CD14-positive monocyte (primary cell): ENCODE data around the gene TBX19. TPM values are rescaled to one million over a fixed set of nuclear protein-coding genes. Genes with fewer than 3 reads are reported as not detected.

Experiments used
- DNase-seq, 3 donors: peaks; one replicate each; pipeline ENCODE4 v3.0.0-alpha.2; 2011 to 2022
- H2AFZ ChIP-seq: 2 replicates; pipeline ENCODE4 v1.6.0; 2012; ENCODE audit warnings: mild to moderate bottlenecking, low read depth, low read length, inconsistent platforms; ENCODE audit not compliant: insufficient read depth, poor library complexity, severe bottlenecking
- H3K27ac ChIP-seq, 2 donors: 1 replicate in 1 of 2; 2 replicates in 1 of 2; pipeline ENCODE4 v1.5.1; 2012 to 2013; ENCODE audit warnings: low read length in 2 of 2, control low read depth in 1 of 2, inconsistent platforms in 1 of 2, low read depth in 1 of 2, mild to moderate bottlenecking in 1 of 2
- H3K27me3 ChIP-seq, 2 donors: one replicate each; pipeline versions ENCODE4 v1.6.0 to v1.6.1; 2011 to 2013; ENCODE audit warnings: low read length in 2 of 2; ENCODE audit not compliant: control insufficient read depth in 2 of 2, insufficient read depth in 2 of 2
- H3K36me3 ChIP-seq, 2 donors: replicated peaks in 1 of 2; 1 replicate in 1 of 2; 2 replicates in 1 of 2; pipeline versions ENCODE4 v1.5.1 to v1.6.1; 2012 to 2013; ENCODE audit warnings: low read length in 2 of 2, control low read depth in 1 of 2, inconsistent platforms in 1 of 2, mild to moderate bottlenecking in 1 of 2; ENCODE audit not compliant: insufficient read depth in 2 of 2, control insufficient read depth in 1 of 2
- H3K4me1 ChIP-seq, 2 donors: 1 replicate in 1 of 2; 2 replicates in 1 of 2; pipeline versions ENCODE4 v1.5.1 to v1.6.1; 2012 to 2013; ENCODE audit warnings: low read length in 2 of 2, control low read depth in 1 of 2, inconsistent platforms in 1 of 2, mild to moderate bottlenecking in 1 of 2, moderate library complexity in 1 of 2; ENCODE audit not compliant: insufficient read depth in 2 of 2, control insufficient read depth in 1 of 2
- H3K4me2 ChIP-seq: replicated peaks from 2 replicates; pipeline ENCODE3; 2012; ENCODE audit warnings: low read length, moderate library complexity, mild to moderate bottlenecking; ENCODE audit not compliant: poor library complexity, severe bottlenecking; ENCODE audit errors: extremely low read depth
- H3K4me3 ChIP-seq, 3 experiments: fragments of 200-600 bp in 1 of 3; sonication (generic) in 1 of 3; replicated peaks in 1 of 3; 1 replicate in 2 of 3; 2 replicates in 1 of 3; pipeline ENCODE4 v1.5.1; 2011 to 2013; ENCODE audit warnings: low read length in 3 of 3, mild to moderate bottlenecking in 3 of 3, control low read depth in 2 of 3, low read depth in 2 of 3, inconsistent platforms in 1 of 3, moderate library complexity in 1 of 3
- H3K79me2 ChIP-seq: 2 replicates; pipeline ENCODE4 v1.6.0; 2012; ENCODE audit warnings: mild to moderate bottlenecking, control low read depth, inconsistent platforms, low read length, moderate library complexity; ENCODE audit not compliant: insufficient read depth
- H3K9ac ChIP-seq: 2 replicates; pipeline ENCODE4 v1.6.0; 2017; ENCODE audit warnings: low read length, mild to moderate bottlenecking; ENCODE audit not compliant: insufficient read depth, poor library complexity, severe bottlenecking
- H3K9me3 ChIP-seq, 2 donors: replicated peaks in 1 of 2; 1 replicate in 1 of 2; 2 replicates in 1 of 2; pipeline versions ENCODE4 v1.5.1 to v1.6.1; 2012 to 2013; ENCODE audit warnings: low read length in 2 of 2, control low read depth in 1 of 2; ENCODE audit not compliant: control insufficient read depth in 1 of 2, insufficient read depth in 1 of 2
- H4K20me1 ChIP-seq: 2 replicates; pipeline ENCODE4 v1.6.0; 2012; ENCODE audit warnings: mild to moderate bottlenecking, low read length, control low read depth, moderate library complexity; ENCODE audit not compliant: insufficient read depth
- H3K27ac Mint-ChIP-seq, 7 donors: one replicate each; pipeline ENCODE4 v1.8.0; 2020; ENCODE audit warnings: mild to moderate bottlenecking in 7 of 7, mixed read lengths in 7 of 7, moderate library complexity in 6 of 7, inconsistent platforms in 2 of 7
- H3K27me3 Mint-ChIP-seq, 3 donors: one replicate each; pipeline ENCODE4 v1.8.0; 2021 to 2022; ENCODE audit warnings: low read depth in 3 of 3, mild to moderate bottlenecking in 3 of 3, mixed read lengths in 3 of 3, moderate library complexity in 3 of 3, inconsistent platforms in 1 of 3
- H3K36me3 Mint-ChIP-seq, 2 donors: one replicate each; pipeline ENCODE4 v1.8.0; 2020; ENCODE audit warnings: mixed read lengths in 2 of 2, inconsistent platforms in 1 of 2, mild to moderate bottlenecking in 1 of 2
- H3K4me1 Mint-ChIP-seq: one replicate; pipeline ENCODE4 v1.8.0; 2020; ENCODE audit warnings: mild to moderate bottlenecking, mixed read lengths
- H3K4me3 Mint-ChIP-seq, 2 donors: one replicate each; pipeline ENCODE4 v1.8.0; 2020; ENCODE audit warnings: mild to moderate bottlenecking in 2 of 2, mixed read lengths in 2 of 2, moderate library complexity in 1 of 2
- H3K9me3 Mint-ChIP-seq, 7 donors: one replicate each; pipeline ENCODE4 v1.8.0; 2020 to 2022; ENCODE audit warnings: mixed read lengths in 7 of 7, mild to moderate bottlenecking in 6 of 7, moderate library complexity in 6 of 7, inconsistent platforms in 2 of 7
- CTCF ChIP-seq: fragments of 200-600 bp; IDR thresholded peaks from one replicate; pipeline ENCODE4 v1.8.0; 2022; ENCODE audit warnings: antibody characterized with exemption, mild to moderate bottlenecking
- WGBS: methylation state at CpG from one replicate; pipeline ENCODE4 v1.1.5; 2013; ENCODE audit warnings: missing lambda C conversion rate; ENCODE audit not compliant: insufficient coverage; 5-methylcytosine and 5-hydroxymethylcytosine counted together
- intact Hi-C, 2 donors: fragments of 100-400 bp; cut with micrococcal nuclease; formaldehyde crosslinking; loops; one replicate each; pipeline versions ENCODE4 v1.15.0 to v1.15.1; 2023
- polyA plus RNA-seq, 3 donors: library from polyadenylated mRNA; depleted of rRNA in 1 of 3; unstranded in 2 of 3; stranded (reverse) in 1 of 3; fragments of 300-500 nt in 2 of 3; fragments of >200 nt in 1 of 3; fragmentation: Illumina TruSeq in 2 of 3; gene quantifications; 1 replicate in 2 of 3; 2 replicates in 1 of 3; pipeline ENCODE4 v1.2.3, GENCODE V29; 2012 to 2021

Gene TBX19
- polyA plus RNA-seq, 3 donors, result 0.65 to 7.6 (median 1.6) TPM

- Histone ChIP-seq H3K79me2 (peaks cover 45% of the 10 kb centered on the region), H3K36me3 (peaks cover 78 to 93% of the 10 kb centered on the region in 2 donors), H2AFZ (no peak overlapping the region), H3K9me3 (no peaks in the 10 kb centered on the region), H3K4me3 (no peak overlapping the region), H4K20me1 (peaks cover 99% of the 10 kb centered on the region), H3K4me1 (no peaks in the 10 kb centered on the region), H3K27ac (peak overlapping the region in 1 of 2 donors; percentile 26), H3K4me2 (no peak overlapping the region), H3K9ac (no peak overlapping the region), H3K27me3 (no peaks in the 10 kb centered on the region)
- no peak for TF ChIP-seq CTCF
- peaks cover 91 to 97% of the 10 kb centered on the region in 2 donors for H3K36me3 Mint-ChIP-seq
- no peaks in the 10 kb centered on the region for H3K9me3 Mint-ChIP-seq
- no peaks in the 10 kb centered on the region for H3K27me3 Mint-ChIP-seq
- 82% methylated on average over 3 of the region's 3 CpGs for WGBS
- peaks cover 9% of the 10 kb centered on the region for H3K4me1 Mint-ChIP-seq
- DNase-seq, result no peak
- intact Hi-C loops, result no loop called here
- H3K27ac Mint-ChIP-seq, result peak overlapping the region in 1 of 7 donors; percentile 67
- H3K4me3 Mint-ChIP-seq, result peak overlapping the region in 1 of 2 donors; percentile 25
Measured at GRCh38 chr1:168243636-168244212, 37.0 kb upstream of the TBX19 start.

- H3K4me3 Mint-ChIP-seq, result no peak overlapping the region
- no CpG with 5 or more reads among the region's 3 CpGs for WGBS
Measured at GRCh38 chr1:168245042-168245441, 35.6 kb upstream of the TBX19 start.

More at GRCh38 chr1:168245042-168245441, 35.6 kb upstream of the TBX19 start:
- H2AFZ ChIP-seq, result no peak overlapping the region
- no peaks in the 10 kb centered on the region for H3K27me3 ChIP-seq
- H3K4me2 ChIP-seq, result no peak overlapping the region
- Mint-ChIP-seq H3K4me1 (peaks cover 9% of the 10 kb centered on the region), H3K27me3 (no peaks in the 10 kb centered on the region), H3K27ac (peak overlapping the region in 2 of 7 donors; percentile 49 to 52), H3K9me3 (no peaks in the 10 kb centered on the region), H3K36me3 (peaks cover 89 to 98% of the 10 kb centered on the region in 2 donors)
- DNase-seq, result no peak
- peak overlapping the region in 1 of 2 donors; percentile 9 for H3K27ac ChIP-seq
- H4K20me1 ChIP-seq, result peaks cover 96% of the 10 kb centered on the region
- H3K36me3 ChIP-seq, result peaks cover 76 to 90% of the 10 kb centered on the region in 2 donors
- H3K4me3 ChIP-seq, result no peak overlapping the region
- peaks cover 55% of the 10 kb centered on the region for H3K79me2 ChIP-seq
- H3K9ac ChIP-seq, result no peak overlapping the region
- H3K9me3 ChIP-seq, result no peaks in the 10 kb centered on the region
- no peaks in the 10 kb centered on the region for H3K4me1 ChIP-seq
- intact Hi-C loops, result no loop called here
- TF ChIP-seq CTCF, result no peak
